DMS53 (cell line): ENCODE measurements around the gene MEGF9.
A peak's percentile ranks its signal among the peaks of the same experiment; 100 is the strongest.
"Not testable (repeated sequence)": the region's sequence is repeated elsewhere in the genome, so short reads cannot be mapped to it uniquely, and the experiment has no call there.

Source experiments
- DNase-seq: peaks from one replicate; lab custom pipeline; 2025; lab: John Stamatoyannopoulos, UW

The MEGF9 gene

GRCh38 chr9:120714088-120714845 lies at the start of gene MEGF9:
TSS of gene MEGF9 (minus strand) at chr9:120714470. CDS start at chr9:120714358, 112 bp downstream.
- peak; percentile 100 for DNase-seq

GRCh38 chr9:120761006-120761405 lies 46.7 kb upstream of the MEGF9 start:
- DNase-seq = no peak

- no peak for DNase-seq
Observed at GRCh38 chr9:120759755-120760400, 45.6 kb upstream of the MEGF9 start.

- no peak for DNase-seq
Observed at GRCh38 chr9:120758544-120758943, 44.3 kb upstream of the MEGF9 start.

DNA sequence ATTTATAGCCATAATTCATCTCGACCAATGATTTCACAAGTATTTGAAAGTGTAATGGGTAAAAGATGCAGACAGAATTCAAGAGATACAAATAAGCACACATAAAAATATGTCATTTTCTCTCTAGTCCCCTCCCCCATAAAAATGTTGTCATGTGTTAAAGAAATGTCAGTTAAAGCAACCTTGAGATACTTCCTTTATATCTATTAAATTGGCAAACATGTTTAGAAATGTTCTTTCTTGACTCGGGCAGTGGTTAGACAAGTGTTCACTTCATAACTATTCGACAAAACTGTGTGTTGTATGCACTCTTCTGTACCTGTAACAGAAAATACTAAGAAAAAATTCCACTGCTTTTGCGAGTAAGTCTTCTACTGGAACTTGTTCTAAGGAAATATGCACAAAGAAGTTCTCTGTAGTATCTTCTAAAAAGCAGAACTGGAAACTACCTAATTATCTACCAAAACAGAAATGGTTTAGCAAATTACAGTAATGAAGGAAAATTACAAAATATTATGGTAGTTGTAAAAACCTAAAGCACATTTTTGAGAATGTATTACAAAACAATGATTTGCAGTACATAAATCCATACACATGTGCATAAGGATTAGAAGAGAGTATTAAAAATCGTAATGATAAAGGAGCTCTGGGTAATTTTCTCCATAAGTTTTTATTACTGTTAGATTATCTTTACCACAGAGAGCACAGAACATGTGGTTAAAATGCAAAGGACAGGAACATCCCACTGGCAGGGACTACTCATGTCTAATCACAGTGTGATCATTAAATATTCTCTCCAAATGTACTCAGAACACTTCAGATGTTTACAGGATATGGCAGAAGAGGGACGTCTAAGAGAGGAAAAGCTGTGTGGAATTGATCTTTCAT lies 43.0 kb upstream of the MEGF9 start:
- DNase-seq = no peak

DNA sequence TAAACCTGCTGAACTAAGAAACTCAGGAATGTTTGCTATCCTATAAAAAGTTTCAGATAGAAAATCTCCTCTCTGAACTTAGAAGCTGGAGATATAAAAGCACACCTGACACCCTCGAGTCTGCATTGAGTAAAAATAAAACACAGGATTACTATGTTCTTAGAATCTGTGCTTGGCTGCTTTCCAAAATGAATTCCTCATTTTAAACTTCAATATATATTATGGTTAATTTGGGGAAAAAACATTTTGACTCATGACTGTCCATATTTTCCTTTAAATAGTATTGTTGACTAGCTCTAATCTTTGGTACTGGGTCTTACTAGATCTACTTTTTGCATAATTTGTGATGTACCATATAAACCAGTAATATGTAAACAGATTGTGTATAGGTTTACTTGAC lies 42.3 kb upstream of the MEGF9 start:
- DNase-seq = no peak

- DNase-seq = peak; percentile 71
Observed at GRCh38 chr9:120755810-120756434, 41.7 kb upstream of the MEGF9 start.

- DNase-seq = no peak
Observed at GRCh38 chr9:120755044-120755443, 40.8 kb upstream of the MEGF9 start.

DNA sequence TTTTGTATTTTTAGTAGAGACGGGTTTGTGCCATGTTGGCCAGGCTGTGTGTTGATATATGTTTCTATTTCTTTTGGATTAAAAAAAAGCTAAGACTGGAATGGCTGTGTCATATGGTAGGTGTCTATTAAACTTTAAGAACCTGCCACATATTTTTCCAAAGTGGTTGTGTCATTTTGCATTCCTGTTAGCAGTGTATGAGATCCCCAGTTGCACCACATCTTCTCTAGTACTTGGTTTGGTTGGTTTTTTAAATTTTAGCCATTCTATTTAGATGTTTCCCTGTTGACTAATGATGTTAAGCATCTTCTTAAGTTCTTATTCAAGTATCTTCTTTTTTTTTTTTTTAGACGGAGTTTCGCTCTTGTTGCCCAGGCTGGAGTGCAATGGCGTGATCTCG lies 36.2 kb upstream of the MEGF9 start:
- DNase-seq = no peak

DNA sequence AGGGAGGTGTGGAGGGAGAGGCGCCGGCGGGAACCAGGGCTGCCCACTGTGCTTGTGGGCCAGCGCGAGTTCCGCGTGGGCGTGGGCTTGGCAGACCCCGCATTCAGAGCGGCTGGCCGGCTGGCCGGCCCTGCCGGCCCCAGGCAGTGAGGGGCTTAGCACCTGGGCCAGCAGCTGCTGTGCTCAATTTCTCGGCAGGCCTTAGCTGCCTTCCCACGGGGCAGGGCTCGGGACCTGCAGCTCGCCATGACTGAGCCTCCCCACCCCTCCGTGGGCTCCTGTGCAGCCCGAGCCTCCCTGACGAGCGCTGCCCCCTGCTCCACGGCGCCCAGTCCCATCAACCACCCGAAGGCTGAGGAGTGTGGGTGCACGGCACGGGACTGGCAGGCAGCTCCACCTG lies 32.1 kb upstream of the MEGF9 start:
- not testable (repeated sequence) for DNase-seq

DNA sequence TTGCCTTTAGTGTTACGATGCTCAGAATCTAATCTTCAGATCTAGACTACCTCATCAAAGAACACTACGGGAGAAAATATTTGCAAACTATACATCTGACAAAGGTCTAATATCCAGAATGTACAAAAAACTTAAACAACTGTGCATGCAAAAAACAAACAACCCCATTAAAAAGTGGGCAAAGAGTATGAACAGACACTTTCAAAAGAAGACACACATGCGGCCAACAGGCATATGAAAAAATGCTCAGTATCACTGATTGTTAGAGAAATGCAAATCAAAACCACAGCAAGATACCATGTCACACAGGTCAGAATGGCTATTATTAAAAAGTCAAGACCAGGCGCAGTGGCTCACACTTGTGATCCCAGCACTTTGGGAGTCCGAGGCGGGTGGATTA lies 31.0 kb upstream of the MEGF9 start:
- DNase-seq = no peak

DNA sequence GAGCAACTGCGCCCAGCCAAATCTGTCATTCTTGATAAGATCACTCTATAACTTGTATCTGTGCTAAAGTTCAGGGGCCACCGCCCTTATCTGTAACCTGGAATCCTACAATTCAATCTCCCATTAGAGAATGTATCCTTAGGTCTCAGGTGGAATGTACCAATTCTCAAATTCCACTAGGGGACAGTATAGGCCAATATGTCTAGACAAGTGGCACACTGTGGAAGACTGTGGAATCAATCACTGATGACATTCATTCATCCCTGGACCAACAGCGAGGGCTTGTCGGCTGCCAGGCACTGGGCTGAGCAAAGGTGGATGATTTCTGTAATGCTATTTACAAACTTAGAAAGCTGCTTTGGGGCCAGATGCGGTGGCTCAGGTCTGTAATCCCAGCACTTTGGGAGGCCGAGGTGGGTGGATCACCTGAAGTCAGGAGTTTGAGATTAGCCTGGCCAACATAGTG lies 28.7 kb upstream of the MEGF9 start:
- DNase-seq = peak; percentile 80

- DNase-seq = no peak
Observed at GRCh38 chr9:120741701-120742100, 27.4 kb upstream of the MEGF9 start.

- DNase-seq = peak; percentile 35
Observed at GRCh38 chr9:120741191-120741590, 26.9 kb upstream of the MEGF9 start.

DNA sequence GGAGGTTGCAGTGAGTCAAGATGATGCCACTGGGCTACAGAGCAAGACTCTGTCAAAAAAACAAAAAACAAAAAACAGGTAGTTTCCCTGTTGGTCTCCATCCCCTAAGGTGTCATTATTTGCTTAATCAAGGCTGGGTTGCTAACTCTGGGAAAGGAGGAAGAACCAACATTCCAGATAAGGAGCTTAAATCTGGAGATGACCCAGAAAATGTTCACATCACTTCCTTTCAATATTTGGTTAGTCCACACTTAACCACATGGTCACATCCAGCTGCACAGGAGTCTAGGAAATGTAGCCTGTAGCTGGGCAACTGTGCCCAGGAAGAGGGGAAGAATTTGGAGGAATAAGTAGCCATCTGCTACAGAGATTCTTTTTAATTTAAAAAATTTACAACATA lies 25.9 kb upstream of the MEGF9 start:
- peak; percentile 49 for DNase-seq

- DNase-seq = no peak
Observed at GRCh38 chr9:120737416-120738165, 23.3 kb upstream of the MEGF9 start.

DNA sequence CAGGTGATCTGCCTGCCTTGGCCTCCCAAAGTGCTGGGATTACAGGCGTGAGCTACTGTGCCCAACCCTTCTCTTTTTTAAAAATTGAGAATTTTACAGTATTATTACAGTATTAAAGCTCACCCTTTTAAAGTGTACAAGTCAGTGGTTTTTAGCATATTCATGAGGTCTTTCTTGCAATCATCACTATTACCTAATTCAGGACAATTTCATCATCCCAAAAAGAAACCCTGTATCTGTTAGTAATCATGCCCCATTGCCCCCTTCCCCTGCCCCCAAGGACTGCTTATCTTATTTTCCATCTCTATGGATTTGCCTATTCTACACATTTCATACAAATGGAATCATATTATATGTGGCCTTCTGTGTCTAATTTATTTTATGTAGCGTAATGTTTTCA lies 22.6 kb upstream of the MEGF9 start:
- DNase-seq = no peak

- DNase-seq = no peak
Observed at GRCh38 chr9:120735415-120736126, 21.3 kb upstream of the MEGF9 start.

- no peak for DNase-seq
Observed at GRCh38 chr9:120734607-120735410, 20.5 kb upstream of the MEGF9 start.

DNA sequence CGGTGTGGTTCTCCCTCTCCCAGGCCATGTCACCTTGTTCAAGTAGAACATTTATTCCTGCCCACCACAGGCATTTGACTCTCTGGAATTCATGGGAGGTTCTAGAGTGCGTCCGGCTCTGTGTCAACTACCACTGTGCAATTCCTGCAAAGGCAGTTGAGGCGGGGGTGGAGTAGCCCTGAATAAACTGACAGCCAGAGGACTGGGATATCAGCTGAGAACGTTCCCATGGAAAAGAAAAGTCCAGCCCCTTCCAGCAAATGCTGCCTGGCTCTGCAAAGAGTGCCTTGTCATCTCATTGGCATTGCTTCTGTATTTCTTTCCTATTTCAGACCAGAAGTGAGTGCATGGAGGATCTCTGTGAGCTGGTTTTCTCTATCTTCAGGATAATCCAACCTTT lies 18.9 kb upstream of the MEGF9 start:
- no peak for DNase-seq
